Measurements from ENCODE around the gene ZNF846. TPM values are rescaled to one million over a fixed set of nuclear protein-coding genes. Genes with fewer than 3 reads are reported as not detected.

ZNF846 gene
- total RNA-seq, 1 donor from 2014 or later: 13.1 TPM

DNA sequence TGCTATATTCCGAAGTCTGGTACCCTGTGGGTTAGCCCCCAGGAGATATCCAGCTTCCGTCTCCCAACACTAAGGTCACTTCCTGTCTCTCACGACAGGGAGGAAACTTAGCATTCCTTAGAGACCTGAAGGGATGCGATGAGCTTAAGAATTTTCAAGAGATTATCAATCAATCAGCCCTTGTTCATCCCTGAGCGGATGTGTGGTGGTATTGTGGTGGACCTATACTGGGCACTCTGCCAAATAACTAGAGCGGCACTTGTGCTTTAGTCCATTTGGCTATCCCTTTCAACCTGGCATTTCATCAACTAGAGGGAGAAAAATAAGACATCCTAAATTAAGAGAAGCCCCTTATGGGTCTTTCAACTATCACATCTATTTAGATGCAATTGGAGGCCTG lies 62.7 kb downstream of the ZNF846 start:
- Histone ChIP-seq H3F3A (ENCODE audit: low read depth) (no peaks in the 10 kb centered on the region), H2AFZ (replicated peaks) (no peak overlapping the region), H4K20me1 (ENCODE audit: low read depth) (no peaks in the 10 kb centered on the region), H3K27me3 (no peaks in the 10 kb centered on the region), H3K79me2 (ENCODE audit: low read depth) (no peaks in the 10 kb centered on the region), H3K9ac (no peak overlapping the region), H3K4me2 (no peak overlapping the region), H3K27ac (no peak overlapping the region), H3K9me3 (ENCODE audit: low read depth) (no peaks in the 10 kb centered on the region), H3K4me1 (no peaks in the 10 kb centered on the region), H3K4me3 (no peak overlapping the region), H3K36me3 (no peaks in the 10 kb centered on the region)
- peaks cover 10% of the 10 kb centered on the region for H3K27me3 Mint-ChIP-seq (ENCODE audit: insufficient read depth, low read depth)
- no peaks in the 10 kb centered on the region for H3K36me3 Mint-ChIP-seq
- no peak for DNase-seq (ENCODE audit: low spot score)
- H3K4me1 Mint-ChIP-seq: peaks cover 3% of the 10 kb centered on the region
- no peak overlapping the region for H3K27ac Mint-ChIP-seq
- TF ChIP-seq EZH2 (IDR thresholded peaks at IDR 0.05) (no peak), CTCF (IDR thresholded peaks at IDR 0.05) (no peak), EZH2phosphoT487 (IDR thresholded peaks at IDR 0.05) (no peak)
- peaks cover 15% of the 10 kb centered on the region for H3K9me3 Mint-ChIP-seq
- no peak overlapping the region for H3K4me3 Mint-ChIP-seq

- Histone ChIP-seq H4K20me1 (ENCODE audit: low read depth) (no peaks in the 10 kb centered on the region), H3K27me3 (no peaks in the 10 kb centered on the region), H3K36me3 (no peaks in the 10 kb centered on the region), H3K9me3 (ENCODE audit: low read depth) (no peaks in the 10 kb centered on the region), H2AFZ (replicated peaks) (no peak overlapping the region), H3K9ac (no peak overlapping the region), H3K4me2 (no peak overlapping the region), H3K27ac (no peak overlapping the region), H3K4me3 (no peak overlapping the region), H3F3A (ENCODE audit: low read depth) (no peaks in the 10 kb centered on the region), H3K79me2 (ENCODE audit: low read depth) (no peaks in the 10 kb centered on the region), H3K4me1 (no peaks in the 10 kb centered on the region)
- no peak for DNase-seq (ENCODE audit: low spot score)
- no peaks in the 10 kb centered on the region for H3K4me1 Mint-ChIP-seq
- H3K27ac Mint-ChIP-seq: no peak overlapping the region
- peaks cover 3% of the 10 kb centered on the region for H3K27me3 Mint-ChIP-seq (ENCODE audit: insufficient read depth, low read depth)
- H3K36me3 Mint-ChIP-seq: no peaks in the 10 kb centered on the region
- TF ChIP-seq CTCF (IDR thresholded peaks at IDR 0.05) (no peak), EZH2phosphoT487 (IDR thresholded peaks at IDR 0.05) (no peak), EZH2 (IDR thresholded peaks at IDR 0.05) (no peak)
- peaks cover 2% of the 10 kb centered on the region for H3K9me3 Mint-ChIP-seq
- H3K4me3 Mint-ChIP-seq: no peak overlapping the region
Observed at GRCh38 chr19:9702186-9702585, 66.4 kb downstream of the ZNF846 start.

Other genes starting within 250 kb of the ZNF846 start
- 29.6 and 32.6 TPM in 2 replicates for gene ZNF426, start 230.1 kb downstream of the ZNF846 start, total RNA-seq (ENCODE audit: low replicate concordance)
- gene ZNF121, start 184.2 kb downstream of the ZNF846 start, total RNA-seq (ENCODE audit: low replicate concordance): 134 and 178 TPM in 2 replicates
- 45.6 and 80.1 TPM in 2 replicates for gene ZNF561, start 147.5 kb downstream of the ZNF846 start, total RNA-seq (ENCODE audit: low replicate concordance)
- gene ZNF562, start 93.6 kb downstream of the ZNF846 start, total RNA-seq (ENCODE audit: low replicate concordance): 1.6 and 3.3 TPM in 2 replicates
- 9.9 and 27.3 TPM in 2 replicates for gene FBXL12, start 50.3 kb upstream of the ZNF846 start, total RNA-seq (ENCODE audit: low replicate concordance)
- 628 and 652 TPM in 2 replicates for gene UBL5, start 59.2 kb upstream of the ZNF846 start, total RNA-seq (ENCODE audit: low replicate concordance)
- gene PIN1, start 66.6 kb upstream of the ZNF846 start, total RNA-seq (ENCODE audit: low replicate concordance): 43.4 and 141 TPM in 2 replicates
- gene OLFM2, start 167.8 kb upstream of the ZNF846 start, total RNA-seq (ENCODE audit: low replicate concordance): 11.4 and 26.4 TPM in 2 replicates
- 0.15 TPM in 1 of 2 replicates, not detected in the other for gene COL5A3, start 241.8 kb upstream of the ZNF846 start, total RNA-seq (ENCODE audit: low replicate concordance)
- gene RDH8, start 244.7 kb upstream of the ZNF846 start, total RNA-seq (ENCODE audit: low replicate concordance): not detected in 2 replicates